ENCODE measurements around the gene HAUS2. TPM values are rescaled to one million over a fixed set of nuclear protein-coding genes. Genes with fewer than 3 reads are reported as not detected.

Gene HAUS2
- total and polyA plus RNA-seq, 2 donors from 2014 or later: 6.6 to 17.4 TPM

DNA sequence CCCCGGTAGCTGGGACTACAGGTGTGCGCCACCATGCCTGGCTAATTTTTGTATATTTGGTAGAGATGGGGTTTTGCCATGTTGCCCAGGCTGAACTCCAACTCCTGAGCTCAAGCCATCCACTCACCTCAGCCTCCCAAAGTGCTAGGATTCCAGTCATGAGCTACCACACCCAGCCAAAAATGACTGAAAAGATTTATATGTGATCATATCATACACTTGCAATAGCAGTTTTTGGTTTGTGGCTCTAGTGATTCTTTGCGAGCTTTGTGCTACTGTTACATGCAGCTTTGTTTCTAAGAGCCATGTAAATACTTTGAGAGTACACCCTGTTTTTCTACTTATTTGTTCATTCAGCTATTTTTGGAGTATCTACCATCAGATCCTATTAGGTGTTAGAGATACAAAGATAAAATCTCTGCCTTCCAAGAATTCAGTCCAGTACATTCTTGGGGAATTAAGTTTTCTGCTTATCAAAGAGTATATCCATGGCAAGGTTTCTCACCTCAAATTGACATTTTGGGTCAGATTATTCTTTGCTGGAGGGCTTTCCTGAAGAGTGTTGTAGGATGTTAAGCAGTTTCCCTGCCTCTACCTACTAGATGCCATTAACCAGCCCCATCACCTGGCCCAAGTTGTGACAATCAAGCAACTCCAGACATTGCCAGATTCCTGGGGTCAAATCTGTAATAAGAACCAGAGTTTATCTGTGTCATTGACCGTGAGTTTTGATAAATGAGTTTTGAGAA is 38.2 kb upstream of the HAUS2 start:
- no peak overlapping the region for H3K27ac ChIP-seq (ENCODE audit: low read depth in 2 of 2, low read length in 2 of 2)
- peaks cover 0 to 4% (median 0%) of the 10 kb centered on the region in 3 donors for H3K4me1 ChIP-seq (ENCODE audit: control insufficient read depth in 2 of 3, insufficient read depth in 2 of 3, low read depth in 1 of 3, low read length in 3 of 3)
- H3K9me3 ChIP-seq (ENCODE audit: control insufficient read depth in 2 of 3, insufficient read depth in 1 of 3, low read length in 3 of 3): no peaks in the 10 kb centered on the region
- H3K27me3 ChIP-seq (ENCODE audit: control insufficient read depth, insufficient read depth, low read length): no peaks in the 10 kb centered on the region
- peaks cover 2 to 7% (median 2%) of the 10 kb centered on the region in 3 donors for H3K36me3 ChIP-seq (ENCODE audit: control insufficient read depth in 2 of 3, insufficient read depth in 3 of 3, low read length in 3 of 3)
- DNase-seq (no peak), FAIRE-seq (no peak)
- intact Hi-C loops (cut with DNase I): no loop called here
- H3K9ac ChIP-seq (ENCODE audit: low read length in 3 of 3): no peak overlapping the region
- TF ChIP-seq, protein P1, sequence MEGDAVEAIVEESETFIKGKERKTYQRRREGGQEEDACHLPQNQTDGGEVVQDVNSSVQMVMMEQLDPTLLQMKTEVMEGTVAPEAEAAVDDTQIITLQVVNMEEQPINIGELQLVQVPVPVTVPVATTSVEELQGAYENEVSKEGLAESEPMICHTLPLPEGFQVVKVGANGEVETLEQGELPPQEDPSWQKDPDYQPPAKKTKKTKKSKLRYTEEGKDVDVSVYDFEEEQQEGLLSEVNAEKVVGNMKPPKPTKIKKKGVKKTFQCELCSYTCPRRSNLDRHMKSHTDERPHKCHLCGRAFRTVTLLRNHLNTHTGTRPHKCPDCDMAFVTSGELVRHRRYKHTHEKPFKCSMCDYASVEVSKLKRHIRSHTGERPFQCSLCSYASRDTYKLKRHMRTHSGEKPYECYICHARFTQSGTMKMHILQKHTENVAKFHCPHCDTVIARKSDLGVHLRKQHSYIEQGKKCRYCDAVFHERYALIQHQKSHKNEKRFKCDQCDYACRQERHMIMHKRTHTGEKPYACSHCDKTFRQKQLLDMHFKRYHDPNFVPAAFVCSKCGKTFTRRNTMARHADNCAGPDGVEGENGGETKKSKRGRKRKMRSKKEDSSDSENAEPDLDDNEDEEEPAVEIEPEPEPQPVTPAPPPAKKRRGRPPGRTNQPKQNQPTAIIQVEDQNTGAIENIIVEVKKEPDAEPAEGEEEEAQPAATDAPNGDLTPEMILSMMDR (IDR thresholded peaks at IDR 0.05; ENCODE audit: borderline replicate concordance, extremely low read depth, insufficient read depth): no peak
- H3K4me3 ChIP-seq (ENCODE audit: low read length in 3 of 3): no peak overlapping the region

DNA sequence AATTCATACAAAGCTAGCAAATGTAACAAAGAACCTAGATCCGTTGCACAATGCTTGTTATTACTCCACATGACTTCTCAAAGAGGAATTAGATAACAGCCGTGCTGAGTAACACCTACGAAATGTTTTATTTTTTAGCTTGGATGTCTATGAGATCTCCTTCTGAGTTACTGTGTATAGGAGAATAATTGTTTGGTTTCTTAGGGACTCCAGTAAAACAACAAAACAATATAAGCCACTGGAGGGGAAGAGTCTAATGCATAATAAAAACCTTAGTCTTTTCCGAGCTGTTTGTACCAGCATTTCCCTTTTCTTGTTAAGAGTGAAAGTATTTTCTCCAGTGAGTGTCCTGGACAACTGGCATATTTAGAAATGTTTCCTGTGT is 37.6 kb upstream of the HAUS2 start:
- TF ChIP-seq, protein P1 (IDR thresholded peaks at IDR 0.05; ENCODE audit: borderline replicate concordance, extremely low read depth, insufficient read depth): no peak
- FAIRE-seq: no peak
- intact Hi-C loops (cut with DNase I): no loop called here

DNA sequence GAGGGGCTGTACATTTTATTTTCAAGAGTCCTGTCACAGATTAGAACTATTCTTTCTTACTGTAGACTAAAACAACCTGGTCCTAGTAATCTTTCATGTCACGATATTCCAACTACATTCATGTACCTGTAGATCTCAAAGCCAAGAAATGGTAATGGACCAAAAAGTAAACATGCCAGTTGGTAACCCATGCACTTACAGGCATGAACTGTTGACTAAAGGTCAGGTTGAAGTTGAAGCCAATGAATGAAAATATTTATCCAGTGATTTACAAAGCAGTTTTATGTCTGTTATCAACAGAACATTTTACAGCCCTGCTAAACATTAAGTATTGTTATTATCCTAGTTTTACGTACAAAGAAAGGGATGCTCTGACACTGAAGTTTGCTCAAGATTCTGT is 25.3 kb upstream of the HAUS2 start:
- Histone ChIP-seq H3K36me3 (ENCODE audit: control insufficient read depth in 2 of 3, insufficient read depth in 3 of 3, low read length in 3 of 3) (peaks cover 0 to 8% (median 2%) of the 10 kb centered on the region in 3 donors), H3K9ac (ENCODE audit: low read length in 3 of 3) (no peak overlapping the region), H3K27me3 (ENCODE audit: control insufficient read depth, insufficient read depth, low read length) (no peaks in the 10 kb centered on the region), H3K4me3 (ENCODE audit: low read length in 3 of 3) (no peak overlapping the region), H3K4me1 (ENCODE audit: control insufficient read depth in 2 of 3, insufficient read depth in 2 of 3, low read depth in 1 of 3, low read length in 3 of 3) (no peaks in the 10 kb centered on the region), H3K9me3 (ENCODE audit: control insufficient read depth in 2 of 3, insufficient read depth in 1 of 3, low read length in 3 of 3) (no peaks in the 10 kb centered on the region), H3K27ac (ENCODE audit: low read depth in 2 of 2, low read length in 2 of 2) (no peak overlapping the region)
- FAIRE-seq (no peak), DNase-seq (no peak)
- TF ChIP-seq, protein P1 (IDR thresholded peaks at IDR 0.05; ENCODE audit: borderline replicate concordance, extremely low read depth, insufficient read depth): no peak
- intact Hi-C loops (cut with DNase I): no loop called here

More for the DNA sequence above, 37.6 kb upstream of the HAUS2 start:
- peak overlapping the region in 1 of 3 donors; percentile 8 for H3K4me3 ChIP-seq (ENCODE audit: low read length in 3 of 3)
- no peaks in the 10 kb centered on the region for H3K9me3 ChIP-seq (ENCODE audit: control insufficient read depth in 2 of 3, insufficient read depth in 1 of 3, low read length in 3 of 3)
- H3K4me1 ChIP-seq (ENCODE audit: control insufficient read depth in 2 of 3, insufficient read depth in 2 of 3, low read depth in 1 of 3, low read length in 3 of 3): peaks cover 0 to 4% (median 0%) of the 10 kb centered on the region in 3 donors
- no peak overlapping the region for H3K9ac ChIP-seq (ENCODE audit: low read length in 3 of 3)
- no peaks in the 10 kb centered on the region for H3K27me3 ChIP-seq (ENCODE audit: control insufficient read depth, insufficient read depth, low read length)
- H3K36me3 ChIP-seq (ENCODE audit: control insufficient read depth in 2 of 3, insufficient read depth in 3 of 3, low read length in 3 of 3): peaks cover 2 to 8% (median 3%) of the 10 kb centered on the region in 3 donors
- H3K27ac ChIP-seq (ENCODE audit: low read depth in 2 of 2, low read length in 2 of 2): no peak overlapping the region
- no peak for DNase-seq

Data from kidney (tissue), 14 donors.